ENCODE data around the gene NUBPL.
"Not testable (repeated sequence)": the region's sequence is repeated elsewhere in the genome, so short reads cannot be mapped to it uniquely, and the experiment has no call there.

NUBPL gene

DNA sequence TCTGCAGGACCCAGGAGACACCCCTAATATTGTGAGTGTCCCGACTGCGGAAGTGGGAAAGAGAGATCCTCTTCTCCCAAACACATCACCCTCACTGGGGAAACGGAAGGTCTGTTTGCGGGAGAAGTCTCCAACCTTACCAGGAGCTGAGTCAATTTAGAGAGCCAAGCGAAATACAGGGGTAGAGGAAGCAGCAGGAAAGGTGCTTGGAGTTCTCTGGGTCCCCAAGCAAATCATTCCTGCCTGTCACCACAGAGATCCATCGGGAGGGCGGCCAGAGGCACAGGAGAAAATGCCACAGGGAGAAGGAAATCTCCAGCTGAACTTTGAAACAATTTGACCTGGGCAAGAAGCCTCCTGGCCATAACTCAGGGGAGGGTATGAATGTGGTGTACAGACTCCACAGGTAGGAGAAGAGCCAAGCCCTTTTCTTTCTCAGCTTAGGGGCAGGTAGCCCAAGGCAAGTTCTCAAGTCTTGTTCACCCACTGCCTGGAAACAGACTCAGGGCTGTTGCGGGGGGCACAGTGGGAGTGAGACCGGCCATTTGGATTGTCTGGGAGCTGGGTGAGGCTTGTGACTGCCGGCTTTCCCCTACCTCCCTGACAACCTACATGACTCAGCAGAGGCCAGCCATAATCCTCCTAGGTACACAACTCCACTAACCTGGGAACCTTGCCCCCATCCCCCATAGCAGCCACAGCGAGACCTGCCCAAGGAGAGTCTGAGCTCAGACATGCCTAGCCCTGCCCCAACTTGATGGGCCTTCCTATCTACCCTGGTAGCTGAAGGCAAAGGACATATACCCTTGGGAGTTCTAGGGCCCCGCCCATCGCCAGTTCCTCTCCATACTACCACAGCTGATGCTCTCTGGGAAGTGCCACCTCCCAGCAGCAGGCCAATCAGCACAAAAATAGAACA, 304.0 kb downstream of the NUBPL start:
- no peak for DNase-seq (ENCODE audit: extremely low read depth in 1 of 2, low read depth in 1 of 2)

DNA sequence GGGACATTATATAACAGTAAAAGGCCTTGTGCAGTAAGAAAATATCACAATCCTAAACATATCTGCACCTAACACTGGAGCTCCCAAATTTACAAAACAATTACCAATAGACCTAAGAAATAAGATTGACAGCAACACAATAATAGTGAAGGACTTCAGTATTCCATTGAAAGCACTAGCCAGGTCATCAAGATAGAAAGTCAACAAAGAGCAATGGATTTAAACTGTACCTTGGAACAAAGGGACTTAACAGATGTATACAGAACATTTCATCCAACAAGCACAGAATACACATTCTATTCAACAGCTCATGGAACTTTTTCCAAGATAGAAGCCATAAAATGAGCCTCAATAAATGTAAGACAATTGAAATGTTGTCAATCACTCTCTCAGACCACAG, 306.4 kb downstream of the NUBPL start:
- DNase-seq (ENCODE audit: extremely low read depth in 1 of 2, low read depth in 1 of 2): no peak

DNA sequence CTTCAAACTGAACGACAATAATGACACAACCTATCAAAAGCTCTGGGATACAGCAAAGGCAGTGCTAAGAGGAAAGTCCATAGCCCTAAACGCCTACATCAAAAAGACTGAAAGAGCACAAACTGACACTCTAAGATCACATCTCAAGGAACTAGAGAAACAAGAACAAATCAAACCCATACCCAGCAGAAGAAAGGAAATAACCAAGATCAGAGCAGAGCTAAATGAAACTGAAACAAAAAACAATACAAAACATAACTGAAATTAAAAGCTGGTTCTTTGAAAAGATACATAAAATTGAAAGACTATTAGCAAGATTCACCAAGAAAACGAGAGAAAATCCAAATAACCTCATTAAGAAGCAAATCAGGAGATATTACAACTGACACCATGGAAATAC, 306.9 kb downstream of the NUBPL start:
- DNase-seq (ENCODE audit: extremely low read depth in 1 of 2, low read depth in 1 of 2): not testable (repeated sequence)

DNA sequence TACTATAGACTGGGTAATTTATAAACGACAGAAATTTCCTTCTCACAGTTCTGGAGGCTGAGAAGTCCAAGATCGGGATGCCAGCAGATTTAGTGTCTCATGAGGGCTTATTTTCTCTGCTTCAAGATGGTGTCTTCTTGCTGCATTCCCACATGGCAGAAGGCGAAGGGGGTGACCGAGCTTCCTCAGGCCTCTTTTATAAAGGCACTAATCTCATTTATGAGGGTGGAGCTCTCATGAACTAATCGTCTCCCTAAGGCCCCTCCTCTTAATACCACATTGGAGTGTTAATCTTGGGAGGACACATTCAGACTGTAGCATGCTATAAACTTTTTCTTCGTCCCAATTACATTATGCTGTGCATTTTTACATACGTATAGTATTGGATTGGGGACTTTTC, 315.5 kb downstream of the NUBPL start:
- DNase-seq (ENCODE audit: extremely low read depth in 1 of 2, low read depth in 1 of 2): no peak

DNA sequence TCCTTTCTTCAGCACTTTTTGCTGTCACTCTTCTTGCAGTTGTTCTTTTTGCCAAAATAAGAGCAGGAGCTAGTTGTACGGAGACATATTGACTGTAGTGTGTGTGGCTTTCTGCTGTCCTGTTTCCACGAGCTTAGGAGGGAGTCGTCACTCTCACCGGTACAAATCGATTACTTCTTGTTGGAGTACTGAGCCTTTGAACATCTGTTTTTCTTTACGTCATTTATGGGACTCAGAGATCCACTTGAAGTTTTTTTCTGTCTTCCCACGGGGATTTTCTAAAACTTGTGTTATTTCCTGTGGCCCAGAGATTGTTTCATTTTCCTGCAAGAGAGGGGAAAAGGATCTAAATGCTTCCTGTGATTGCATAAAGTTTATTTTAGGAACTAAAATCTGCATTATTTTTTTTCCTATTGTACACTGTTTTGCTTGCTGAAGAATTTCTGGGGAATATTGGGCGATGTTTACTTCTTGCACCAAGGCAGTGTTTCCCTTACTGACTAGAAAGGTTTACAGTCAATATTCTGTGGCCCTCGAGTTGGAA, 316.1 kb downstream of the NUBPL start:
- DNase-seq (ENCODE audit: extremely low read depth in 1 of 2, low read depth in 1 of 2): no peak

DNA sequence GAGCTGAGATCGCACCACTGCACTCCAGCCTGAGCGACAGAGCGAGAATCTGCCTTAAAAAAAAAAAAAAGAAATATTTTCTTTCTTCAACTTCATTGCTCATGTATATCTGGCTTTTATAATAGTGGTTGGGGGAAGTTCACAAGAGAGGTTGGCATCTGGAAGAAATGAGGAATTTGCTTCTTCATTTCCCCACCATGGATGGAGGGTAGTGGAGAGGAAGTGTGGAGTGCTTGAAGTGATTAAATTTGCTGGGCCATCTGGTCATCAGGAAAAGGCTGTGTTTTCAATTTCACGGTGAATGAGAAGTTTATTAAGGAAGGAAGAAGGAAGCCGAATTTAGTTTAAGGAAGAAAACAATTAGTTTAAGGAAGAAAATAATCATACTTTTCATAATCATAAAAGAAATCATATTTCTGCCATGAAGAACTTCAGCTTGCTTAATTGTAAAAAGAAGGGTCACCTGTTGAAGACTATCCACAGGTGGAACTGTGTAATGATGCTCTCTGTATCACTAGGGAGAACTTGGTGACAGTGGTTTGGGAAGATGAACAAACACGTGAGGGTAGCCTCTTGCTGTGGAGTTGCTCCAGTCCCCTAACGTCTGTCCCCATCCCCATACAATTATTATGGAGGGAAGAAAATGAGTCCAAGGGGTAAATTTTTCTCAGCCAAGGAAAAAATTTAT, 318.6 kb downstream of the NUBPL start:
- no peak for DNase-seq (ENCODE audit: extremely low read depth in 1 of 2, low read depth in 1 of 2)

DNA sequence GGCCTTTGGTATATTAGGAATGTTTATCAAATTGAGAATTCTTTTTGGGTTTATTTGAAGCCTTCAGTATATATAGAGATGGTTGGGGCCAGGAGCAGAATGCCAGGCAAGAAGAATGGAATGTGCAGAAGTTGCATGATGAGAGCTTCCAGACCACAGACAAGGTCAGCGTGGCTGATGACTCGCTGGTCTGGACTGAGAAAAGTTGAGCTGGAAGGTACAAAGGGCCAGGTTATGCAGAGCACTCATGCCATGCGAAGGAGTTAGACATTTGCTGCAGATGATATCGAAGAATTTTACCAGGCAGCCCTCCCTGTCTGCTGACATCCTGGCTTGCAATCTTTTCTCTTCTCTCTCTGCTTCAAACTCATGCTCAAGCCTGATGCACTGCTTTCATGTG, 319.7 kb downstream of the NUBPL start:
- no peak for DNase-seq (ENCODE audit: extremely low read depth in 1 of 2, low read depth in 1 of 2)

DNA sequence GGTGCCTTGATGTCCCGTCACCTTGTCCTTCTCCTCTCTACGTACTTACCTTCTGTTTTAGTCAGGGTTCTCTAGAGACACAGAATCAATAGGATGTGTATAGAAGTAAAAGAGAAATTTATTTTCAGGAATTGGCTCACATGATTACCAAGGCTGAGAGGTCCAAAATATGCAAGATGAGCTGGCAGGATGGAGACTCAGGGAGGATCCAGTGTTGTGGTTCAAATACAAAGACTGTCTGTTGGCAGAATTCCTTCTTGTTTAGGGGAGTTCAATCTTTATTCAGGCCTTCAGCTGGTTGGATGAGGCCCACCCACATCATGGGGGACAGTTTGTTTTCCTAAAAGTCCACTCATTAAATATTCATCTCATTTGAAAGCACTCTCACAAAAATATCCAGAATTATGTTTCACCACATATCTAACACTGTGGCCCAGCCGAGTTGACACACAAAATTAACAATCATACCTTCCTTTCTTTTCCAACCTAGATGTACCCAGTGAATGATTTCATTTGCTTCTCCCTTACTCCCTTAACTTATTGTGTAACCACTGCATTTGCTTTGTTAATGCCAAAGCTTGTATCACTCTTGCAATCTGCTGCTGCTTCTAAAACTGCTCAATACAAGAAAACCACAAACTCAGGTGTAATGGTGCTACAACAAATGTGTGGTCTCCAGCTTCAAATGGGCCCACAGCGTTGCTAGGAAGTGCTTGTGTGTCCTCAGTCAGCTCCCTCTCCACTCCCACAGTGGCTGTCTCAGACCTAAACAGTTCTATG, 320.5 kb downstream of the NUBPL start:
- no peak for DNase-seq (ENCODE audit: extremely low read depth in 1 of 2, low read depth in 1 of 2)

DNA sequence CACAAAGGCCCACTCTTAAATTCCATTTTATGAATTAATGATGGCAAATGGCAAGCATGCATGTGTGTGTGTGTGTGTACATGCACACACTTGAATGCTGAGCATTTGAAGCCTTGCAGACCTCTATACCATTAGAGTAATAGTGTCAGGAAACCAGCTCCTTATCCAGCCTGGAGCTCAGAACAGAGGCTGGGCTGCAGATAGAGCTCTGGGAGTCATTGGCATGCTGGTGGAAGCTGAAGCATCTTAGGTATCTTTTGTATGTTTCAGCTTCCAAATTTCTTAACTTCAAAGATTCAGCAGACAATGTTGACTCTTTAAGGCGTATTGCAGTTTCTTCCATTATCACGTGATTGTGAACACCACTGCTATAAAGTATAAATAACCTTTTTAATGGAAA, 323.0 kb downstream of the NUBPL start:
- no peak for DNase-seq (ENCODE audit: extremely low read depth in 1 of 2, low read depth in 1 of 2)

DNA sequence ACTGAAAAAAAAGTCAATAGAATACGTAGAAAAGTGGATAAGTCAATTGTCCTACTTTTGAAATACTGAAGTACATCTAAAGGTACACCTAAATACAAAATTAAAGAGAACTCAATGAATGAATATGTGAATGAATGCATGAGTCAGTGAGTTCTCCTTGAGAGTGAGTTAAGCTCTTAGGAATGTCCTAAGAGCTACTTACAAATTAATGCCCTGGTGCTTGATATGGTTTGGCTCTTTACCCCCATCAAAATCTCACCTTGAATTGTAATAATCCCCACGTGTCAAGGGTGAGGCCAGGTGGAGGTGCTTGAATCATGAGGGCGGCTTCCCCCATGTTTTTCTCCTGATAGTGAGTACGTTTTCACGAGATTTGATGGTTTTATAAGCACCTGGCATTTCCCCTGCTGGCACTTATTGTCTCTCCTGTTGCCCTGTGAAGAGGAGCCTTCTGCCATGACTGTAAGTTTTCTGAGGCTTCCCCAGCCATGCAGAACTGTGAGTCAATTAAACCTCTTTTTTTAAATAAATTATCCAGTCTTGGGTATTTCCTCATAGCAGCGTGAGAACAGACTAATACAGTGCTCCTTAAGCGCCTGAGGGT, 323.7 kb downstream of the NUBPL start:
- no peak for DNase-seq (ENCODE audit: extremely low read depth in 1 of 2, low read depth in 1 of 2)

DNA sequence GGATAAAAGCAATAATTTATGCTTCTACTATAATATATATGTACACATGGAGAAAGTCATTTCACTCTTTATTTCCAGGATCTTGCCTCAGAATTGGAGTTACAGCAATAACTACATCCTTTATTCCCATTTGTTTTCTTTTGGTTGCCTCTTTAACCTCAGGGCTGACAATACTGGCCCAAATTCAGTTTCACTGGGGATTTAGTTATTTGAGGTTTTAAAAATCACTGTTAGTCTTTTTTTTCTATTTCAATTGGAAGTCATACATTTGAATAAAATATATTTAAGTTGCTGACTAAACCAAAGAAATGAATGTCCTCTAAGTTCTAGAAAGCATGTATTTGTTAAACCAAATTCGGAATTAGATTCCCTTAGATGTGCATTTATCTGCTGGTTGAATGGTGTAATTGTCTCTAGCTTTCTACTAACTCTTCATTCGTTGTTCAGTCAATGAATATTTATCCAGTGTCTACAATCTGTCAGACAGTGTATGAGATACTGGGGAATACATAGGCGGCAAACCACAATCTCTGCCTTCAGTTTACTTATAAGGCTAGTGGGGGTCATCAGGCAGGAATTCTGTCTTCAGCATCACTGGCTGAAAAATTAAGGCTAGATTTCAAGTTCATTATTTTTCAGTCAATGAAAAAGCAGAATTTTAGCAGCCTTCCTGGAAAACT, 325.1 kb downstream of the NUBPL start:
- DNase-seq (ENCODE audit: extremely low read depth in 1 of 2, low read depth in 1 of 2): no peak

DNA sequence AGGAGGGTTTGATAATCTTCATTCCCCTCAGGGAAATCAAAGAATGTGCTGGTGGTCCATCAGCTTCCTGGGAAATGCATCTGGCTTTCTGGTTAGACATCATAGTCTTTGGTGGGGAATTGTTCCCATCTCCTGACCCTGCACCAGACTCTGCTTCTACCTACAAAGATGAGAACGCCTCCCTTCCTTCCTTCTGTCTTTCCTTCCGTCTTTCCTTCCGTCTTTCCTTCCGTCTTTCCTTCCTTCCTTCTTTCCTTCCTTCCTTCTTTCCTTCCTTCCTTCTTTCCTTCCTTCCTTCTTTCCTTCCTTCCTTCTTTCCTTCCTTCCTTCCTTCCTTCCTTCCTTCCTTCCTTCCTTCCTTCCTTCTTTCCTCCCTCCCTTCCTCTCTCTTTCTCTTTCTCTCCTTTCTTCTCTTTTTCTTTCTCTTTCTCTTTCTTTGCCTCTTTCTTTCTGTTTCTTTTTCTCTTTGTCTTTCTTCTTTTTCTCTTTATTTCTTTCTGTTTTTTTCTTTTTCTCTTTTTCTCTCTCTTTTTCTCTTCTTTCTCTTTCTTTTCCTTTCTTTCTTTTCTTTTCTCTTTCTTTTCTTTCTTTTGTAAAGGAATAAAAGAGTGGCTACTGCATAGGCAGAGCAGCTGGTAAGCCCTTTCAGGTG, 326.9 kb downstream of the NUBPL start:
- no peak for DNase-seq (ENCODE audit: extremely low read depth in 1 of 2, low read depth in 1 of 2)

DNA sequence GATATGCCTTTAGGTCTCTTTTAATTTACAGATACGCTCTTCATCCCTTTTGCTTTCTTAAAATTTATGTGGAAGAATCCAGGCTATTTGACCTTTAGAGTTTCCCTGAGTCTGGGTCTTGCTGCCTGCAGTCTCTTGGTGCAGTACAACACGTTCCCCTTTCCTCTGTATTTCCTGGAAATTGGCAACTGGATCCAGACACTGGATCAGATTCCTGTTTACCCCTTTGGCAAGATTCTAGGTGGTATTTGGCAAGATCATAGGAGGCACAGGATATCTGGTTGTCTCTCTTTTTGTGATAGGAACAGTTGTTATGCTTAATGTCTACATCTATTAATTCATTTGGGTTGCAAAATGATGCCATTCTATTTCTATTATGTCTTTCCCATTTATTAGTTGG, 328.1 kb downstream of the NUBPL start:
- no peak for DNase-seq (ENCODE audit: extremely low read depth in 1 of 2, low read depth in 1 of 2)

DNA sequence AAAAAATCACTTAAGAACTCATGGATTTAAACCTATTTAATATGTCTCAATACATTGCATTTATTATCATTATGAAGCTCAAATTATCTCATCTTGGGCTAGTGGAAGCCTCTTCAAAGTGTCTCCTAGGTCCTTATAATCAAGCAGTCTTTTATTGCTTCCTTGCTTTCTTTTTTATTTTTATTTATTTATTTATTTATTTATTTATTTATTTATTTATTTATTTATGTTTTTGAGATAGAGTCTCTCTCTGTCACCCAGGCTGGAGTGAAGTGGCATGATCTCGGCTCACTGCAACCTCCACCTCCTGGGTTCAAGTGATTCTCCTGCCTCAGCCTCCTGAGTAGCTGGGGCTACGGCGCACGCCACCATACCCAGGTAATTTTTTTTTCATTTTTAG, 329.0 kb downstream of the NUBPL start:
- not testable (repeated sequence) for DNase-seq (ENCODE audit: extremely low read depth in 1 of 2, low read depth in 1 of 2)

DNA sequence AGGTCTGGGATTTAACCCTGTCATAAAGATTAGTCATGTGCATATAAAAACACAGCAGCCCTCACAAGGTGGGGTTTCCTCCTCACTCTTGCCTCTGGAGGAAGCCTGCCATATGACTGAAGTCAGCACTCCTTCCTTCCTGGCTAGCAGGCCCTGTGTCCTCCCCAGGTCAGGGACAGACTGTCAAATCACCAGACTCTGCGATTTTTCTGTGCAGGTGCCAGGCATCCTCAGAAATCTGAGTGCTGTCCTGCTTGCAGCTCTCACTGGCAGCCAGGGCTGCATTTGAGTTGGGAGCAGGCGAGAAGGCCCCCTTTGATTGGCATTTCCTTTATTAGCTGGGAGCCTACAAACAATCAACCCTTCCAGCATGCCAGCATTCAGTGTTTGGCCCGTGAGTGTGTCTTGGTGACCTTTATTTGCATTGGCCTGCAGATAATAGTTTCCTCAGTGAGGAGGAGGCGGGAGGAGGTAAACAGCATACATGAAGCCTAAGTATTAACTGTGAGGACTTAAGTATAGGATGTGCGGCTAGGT, 332.1 kb downstream of the NUBPL start:
- no peak for DNase-seq (ENCODE audit: extremely low read depth in 1 of 2, low read depth in 1 of 2)

DNA sequence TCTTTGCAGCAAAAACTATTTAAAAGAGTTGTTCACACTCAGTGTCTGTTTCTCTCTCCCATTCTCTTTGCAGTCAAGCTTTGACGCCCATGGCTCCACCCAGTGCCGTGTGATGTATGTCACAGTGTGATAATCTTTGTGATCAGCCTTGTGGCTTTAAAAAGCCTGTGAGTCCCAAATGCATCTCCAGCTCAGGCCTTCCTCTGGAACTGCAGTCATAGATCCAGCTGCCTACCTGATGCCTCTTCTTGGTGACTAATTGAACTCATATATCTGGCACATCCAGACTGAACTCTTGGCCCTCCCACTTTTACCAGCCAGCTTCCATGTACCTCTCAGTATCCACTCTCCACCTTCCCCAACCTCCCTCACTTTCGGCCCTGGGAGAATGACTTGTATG, 333.1 kb downstream of the NUBPL start:
- no peak for DNase-seq (ENCODE audit: extremely low read depth in 1 of 2, low read depth in 1 of 2)

DNA sequence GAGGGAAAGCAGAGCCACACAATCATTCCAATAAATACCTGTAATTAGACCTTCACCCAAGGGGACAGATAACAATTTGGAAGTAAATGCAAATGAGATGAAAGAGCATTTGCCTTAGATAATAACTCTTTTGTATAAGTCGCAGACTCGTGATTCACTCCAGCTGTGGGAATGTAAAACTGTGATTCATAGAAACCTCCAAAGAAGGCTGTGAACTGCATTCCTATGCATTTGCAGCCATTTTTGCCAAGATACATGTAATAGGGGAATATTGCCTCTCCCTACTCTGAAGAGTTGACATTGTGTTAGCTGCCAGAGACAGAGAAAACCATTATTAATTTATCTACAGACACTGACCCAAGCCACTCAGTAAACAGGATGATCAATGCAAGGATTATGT, 334.0 kb downstream of the NUBPL start:
- no peak for DNase-seq (ENCODE audit: extremely low read depth in 1 of 2, low read depth in 1 of 2)

DNA sequence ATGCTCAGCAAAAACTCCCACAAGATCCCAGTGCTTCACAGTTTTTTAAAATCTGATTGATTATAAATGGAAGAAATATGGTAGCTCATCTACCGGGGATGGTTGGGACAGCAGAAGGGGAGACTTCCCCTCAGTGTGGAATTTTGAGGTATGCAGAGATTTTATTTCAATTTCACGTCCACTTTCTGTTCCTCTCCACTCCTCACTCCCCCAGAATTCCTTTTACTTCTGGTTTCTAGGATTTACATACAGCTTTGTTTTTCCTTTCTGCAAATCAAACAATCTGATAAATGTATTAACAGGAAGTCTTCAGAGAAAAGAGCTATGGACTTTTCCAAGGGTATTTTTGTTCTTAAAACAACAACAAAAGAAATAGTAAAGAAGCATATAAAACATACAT, 334.4 kb downstream of the NUBPL start:
- DNase-seq (ENCODE audit: extremely low read depth in 1 of 2, low read depth in 1 of 2): no peak

DNA sequence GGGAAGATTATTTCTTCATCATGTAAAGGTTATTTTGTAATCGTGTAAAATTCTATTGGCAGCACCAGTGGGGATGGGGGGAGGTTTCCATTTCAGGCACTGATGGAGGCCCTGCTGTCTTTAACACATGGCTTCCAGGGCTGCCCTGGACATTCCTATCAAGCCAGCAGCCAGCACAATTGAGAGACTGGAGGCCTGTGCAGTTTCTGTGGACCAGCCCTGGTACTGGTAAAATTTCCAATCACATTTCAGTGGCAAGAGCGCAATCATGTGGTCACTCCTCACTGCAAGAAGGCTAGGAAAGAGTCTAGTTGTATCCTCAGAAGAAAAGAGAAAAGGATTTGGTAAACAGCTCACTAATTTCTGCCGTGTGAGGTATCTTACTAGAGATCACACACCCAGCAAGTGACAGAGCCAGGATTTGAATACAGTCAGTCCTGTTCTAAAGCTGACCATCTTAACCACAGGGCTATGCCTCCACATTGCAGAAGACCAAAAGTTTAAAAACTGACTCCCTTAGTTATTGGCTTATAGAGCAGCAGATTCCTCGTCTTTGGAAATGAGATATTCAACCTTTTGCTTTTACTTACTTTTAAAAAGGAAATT, 336.5 kb downstream of the NUBPL start:
- DNase-seq (ENCODE audit: extremely low read depth in 1 of 2, low read depth in 1 of 2): no peak
